ENCODE results near the gene NDUFV3.
"Not testable (repeated sequence)": the region's sequence is repeated elsewhere in the genome, so short reads cannot be mapped to it uniquely, and the experiment has no call there.

Gene NDUFV3
- 27.4 to 37.5 (median 31.6) reads per million in 3 experiments for total RNA-seq

DNA sequence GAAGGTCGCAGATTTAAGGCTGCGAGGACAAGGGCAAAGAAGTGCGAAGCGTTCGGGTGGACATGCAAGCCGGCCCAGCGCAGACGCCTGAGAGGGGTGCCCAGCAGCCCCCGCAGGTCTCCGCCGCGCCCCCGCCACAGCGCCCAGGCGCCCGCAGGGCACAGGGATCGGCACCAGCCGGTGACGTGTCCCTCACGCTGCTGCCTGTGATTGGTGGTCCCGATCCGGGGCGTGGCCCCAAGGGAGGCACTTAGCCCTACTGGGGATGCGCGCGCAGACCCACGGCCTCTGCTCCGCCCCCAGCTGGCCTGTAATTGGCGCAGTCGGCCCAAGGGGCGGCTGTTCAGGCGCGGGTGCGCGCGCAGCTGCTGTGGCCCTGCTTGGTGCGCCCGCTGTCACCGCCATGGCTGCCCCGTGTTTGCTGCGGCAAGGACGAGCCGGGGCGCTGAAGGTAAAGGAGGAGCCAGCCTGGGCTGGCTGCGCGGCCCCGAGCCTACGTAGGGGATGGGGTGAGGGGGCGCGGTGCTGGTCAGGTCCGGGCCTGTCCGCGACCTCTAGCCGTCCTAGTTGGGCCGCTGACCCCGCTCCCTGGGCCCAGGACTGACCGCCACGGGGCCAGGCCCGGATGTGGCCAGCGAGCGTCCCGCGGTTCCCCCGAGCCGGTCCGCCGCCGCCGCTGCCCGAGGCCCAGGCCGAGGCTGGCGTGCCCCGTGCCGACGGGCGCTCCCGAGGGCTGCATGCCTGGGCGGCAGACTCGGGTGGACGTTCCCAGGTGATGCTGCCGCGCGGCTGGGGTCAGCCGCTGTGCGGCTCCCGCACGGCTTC lies at the start of gene NDUFV3:
Gene NDUFV3, plus strand, starts transcription at position 379 of the 825 bp plus-strand sequence. Its CDS starts 25 bp downstream, at position 404.
- DNase-seq = peak; percentile 98

DNA sequence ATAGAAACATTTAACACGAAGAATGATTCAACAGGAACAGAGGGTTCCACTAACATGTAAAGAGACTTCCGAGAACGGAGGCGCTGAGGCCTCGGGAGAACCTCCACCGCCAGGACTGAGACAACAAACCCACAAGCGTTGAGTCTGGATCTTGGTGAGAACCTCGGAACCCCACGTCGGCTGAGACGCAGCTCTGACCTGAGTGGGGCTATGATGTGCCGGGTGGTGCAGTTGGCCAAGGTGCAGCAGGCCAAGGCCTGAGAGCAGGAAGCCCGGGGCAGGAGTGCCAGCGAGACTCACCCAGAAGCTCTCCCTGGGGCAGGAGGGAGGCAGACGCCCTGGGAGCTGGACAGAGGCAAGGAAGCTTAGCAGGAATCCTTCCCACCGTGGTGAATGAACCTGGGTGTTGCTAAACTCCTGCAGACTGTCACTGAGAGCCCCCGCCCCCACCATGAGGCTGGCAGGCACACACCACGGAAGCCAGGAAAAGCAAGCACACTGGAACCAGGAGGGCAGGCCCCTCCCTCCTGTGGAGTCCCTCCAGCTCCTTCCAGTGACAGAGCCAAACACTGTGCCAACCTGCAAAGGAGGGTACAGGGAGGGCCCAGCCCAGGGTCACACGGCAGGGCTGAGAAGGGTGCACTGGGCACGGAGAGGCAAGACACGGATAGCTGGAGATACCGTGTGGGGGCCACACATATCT lies 48.5 kb upstream of the NDUFV3 start:
- DNase-seq = no peak

DNA sequence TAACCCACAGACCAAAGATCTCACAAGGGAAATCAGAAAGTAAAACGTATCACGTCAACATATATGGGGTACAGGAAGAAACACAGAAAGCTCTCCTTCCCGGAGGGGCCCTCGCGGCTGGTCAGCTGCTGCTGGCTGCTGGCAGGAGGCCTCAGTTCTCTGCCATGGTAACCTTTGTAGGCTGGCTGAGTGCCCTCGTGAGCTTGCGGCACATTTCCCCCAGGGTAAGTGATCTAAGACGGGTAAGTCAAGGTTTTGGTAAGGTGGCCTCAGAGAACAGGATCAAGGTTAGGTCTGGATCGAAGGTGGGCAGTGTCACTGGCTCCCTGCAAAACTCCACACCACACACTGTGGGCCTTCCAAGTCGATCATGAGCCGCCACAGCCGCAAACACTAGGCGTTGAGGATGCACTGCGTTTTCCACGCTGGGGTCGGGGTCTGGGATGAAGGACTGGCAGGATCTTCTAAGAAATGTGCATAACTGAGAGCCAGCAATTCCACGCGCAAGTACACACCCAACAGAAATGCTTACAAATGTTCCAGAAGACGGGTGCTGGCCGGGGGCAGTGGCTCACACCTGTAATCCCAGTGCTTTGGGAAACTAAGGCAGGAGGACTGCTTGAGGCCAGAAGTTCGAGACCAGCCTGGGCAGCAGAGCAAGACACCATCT lies 47.7 kb upstream of the NDUFV3 start:
- DNase-seq = no peak

DNA sequence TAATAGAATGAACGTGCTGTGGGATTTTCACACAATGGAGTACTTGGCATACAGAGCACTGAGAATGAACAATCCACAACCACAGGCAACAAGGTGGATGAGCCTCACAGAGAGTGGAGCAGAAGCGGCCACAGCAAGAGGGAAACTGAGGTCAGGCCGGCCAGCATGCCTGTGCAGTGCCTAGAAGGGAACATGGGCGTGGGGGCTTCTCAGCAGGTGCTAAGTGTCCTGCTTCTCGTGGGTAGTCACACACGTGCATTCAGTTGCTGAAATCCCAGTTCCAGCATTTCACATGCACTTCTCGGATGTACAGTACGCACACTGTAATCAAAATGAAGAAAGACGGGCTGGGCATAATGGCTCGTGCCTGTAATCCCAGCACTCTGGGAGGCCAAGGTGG lies 46.9 kb upstream of the NDUFV3 start:
- DNase-seq = no peak

DNA sequence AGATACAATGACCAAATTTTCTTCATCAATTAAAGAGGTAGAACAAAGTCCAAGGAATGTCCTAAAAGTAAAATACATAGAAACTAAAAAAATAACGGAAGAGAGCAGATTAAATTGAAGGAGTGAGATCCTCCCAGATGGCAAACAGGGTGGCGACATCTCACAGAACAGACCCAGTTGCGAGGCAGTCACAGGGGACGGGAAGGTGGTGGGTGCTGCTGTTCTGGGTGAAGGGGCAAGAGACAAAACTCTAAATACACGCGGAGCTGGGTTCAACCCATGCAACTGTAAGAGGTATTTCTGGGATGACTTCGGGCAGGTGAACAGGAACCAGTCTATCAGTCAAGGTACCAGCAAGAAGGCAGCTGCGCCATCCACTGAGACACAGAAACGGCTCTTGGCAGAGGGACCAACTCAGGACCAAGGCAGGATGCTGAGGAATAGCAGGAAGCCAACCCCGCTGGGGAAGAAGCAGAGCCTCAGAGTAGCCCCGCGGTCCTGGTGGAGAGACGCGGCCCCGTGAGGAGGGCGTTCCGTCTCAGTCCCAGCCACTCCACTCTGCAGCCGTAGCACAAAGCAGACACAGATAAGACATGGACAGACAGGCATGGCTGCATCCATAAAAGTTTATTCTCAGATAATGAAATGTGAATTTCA lies 45.9 kb upstream of the NDUFV3 start:
- DNase-seq = no peak

DNA sequence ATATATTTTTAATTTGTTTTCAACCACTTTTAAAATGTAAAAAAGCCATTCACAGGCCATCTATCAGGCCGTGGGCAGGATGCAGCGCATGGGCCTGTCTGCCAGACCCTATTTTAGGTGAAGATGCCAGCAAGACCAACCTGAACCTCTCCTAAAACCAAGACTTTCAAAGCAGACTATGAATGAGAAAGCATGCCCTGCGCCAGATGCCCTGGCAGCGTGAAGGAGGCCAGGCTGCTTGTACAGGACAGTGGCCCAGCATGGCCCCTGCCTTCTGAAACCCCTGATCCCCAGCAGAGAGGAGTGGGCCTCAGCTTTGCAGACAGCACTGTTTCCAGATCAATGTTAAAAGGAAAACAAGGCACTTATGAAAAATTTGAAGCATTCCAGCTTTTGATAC lies 45.4 kb upstream of the NDUFV3 start:
- DNase-seq = no peak

DNA sequence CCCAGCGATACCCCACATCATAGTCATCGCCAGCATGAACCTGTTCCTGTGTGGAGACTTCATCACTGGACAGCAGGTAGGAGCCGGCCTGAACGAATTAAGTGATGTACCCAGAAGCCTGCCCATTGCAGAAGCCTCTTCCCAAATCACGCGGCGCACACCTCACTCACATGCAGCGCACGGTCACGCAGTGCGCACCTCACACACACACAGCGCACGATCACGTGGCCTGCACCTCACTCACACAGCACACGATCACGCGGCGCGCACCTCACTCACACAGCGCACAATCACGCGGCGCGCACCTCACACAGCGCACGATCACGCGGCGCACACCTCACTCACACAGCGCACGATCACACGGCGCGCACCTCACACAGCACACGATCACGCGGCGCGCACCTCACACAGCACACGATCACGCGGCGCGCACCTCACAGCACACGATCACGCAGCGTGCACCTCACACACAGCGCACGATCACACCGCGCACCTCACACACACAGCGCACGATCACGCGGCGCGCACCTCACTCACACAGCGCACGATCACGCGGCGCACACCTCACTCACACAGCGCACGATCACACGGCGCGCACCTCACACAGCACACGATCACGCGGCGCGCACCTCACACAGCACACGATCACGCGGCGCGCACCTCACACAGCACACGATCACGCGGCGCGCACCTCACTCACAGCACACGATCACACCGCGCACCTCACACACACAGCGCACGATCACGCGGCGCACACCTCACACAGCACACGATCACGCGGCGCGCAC lies 44.8 kb upstream of the NDUFV3 start:
- not testable (repeated sequence) for DNase-seq

DNA sequence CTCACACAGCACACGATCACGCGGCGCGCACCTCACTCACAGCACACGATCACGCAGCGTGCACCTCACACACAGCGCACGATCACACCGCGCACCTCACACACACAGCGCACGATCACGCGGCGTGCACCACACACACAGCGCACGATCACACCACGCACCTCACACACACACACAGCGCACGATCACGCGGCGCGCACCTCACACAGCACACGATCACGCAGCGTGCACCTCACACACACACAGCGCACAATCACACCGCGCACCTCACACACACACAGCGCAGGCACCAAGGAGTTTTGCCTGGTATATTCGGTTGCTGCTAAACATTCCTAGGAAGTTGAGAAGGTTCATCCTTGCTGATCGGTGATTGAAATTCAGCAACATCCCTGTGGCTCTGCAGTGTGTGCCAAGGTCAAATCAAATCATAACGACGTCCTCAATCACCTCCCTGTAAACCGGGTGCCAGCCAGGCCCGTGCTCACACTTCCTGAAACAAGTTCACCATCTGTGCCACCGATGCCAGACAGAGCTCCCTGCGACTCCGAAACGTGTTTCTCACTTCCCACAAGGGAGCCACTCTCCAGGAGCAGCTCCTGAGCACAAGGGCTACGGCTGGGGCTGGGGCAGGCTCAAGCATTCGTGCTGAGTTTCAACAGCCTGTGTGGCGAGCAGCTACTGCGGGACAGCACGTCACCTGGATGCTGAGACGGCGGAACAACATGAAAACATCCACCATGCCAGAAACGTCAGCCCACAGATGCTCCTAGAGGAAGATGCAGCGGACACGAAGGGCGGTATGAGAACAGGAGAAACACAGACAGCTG lies 44.0 kb upstream of the NDUFV3 start:
- no peak for DNase-seq

DNA sequence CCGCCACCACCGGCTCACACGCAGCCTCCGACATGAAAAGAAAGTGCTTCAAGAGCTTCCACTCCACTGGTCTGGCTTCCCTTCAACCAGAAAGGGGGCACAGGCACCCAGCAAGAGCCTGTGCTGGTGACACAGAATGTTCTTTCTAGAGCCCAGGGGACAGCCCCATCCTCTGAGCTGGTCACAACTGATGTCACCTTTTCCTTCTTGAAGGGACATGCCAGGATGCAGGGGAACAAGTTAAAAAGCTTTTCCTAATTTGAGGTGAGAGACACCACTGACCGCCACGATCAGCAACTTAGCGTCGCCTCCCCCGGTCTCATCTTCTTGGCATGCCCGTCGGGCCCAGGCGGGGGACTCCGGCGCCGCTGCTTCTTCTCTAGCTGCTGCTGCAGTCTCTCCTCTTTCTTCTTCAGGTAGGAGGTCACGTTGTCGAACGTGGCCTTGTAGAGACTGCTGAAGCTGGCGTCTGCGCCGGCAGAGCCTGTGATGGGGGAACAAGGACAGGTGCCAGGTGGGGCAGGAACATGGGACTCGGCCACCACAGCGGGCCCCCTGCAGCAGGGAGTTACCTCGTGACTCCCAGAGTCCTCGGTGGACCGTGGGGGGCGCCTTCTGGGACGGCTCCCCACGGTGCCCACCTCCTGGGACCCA lies 43.2 kb upstream of the NDUFV3 start:
- no peak for DNase-seq

DNA sequence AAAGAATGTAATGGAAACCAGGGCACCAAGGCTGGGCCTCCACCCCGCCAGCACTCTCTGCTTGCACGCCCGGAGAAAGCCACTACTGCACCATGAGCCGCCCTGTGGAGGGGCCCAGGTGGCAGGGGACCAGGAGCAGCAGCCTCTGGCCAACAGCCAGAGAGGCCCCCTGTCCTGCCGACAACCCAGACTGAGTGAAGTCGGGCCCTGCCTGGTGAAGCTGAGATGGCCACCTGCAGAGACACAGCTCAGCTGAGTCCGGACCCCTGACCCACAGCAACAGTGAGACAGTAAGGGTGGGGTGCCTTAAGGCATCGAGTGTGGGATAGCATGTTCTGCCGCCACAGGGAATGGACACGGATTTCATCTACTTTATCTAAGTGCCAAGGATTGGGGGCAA lies 42.6 kb upstream of the NDUFV3 start:
- no peak for DNase-seq

DNA sequence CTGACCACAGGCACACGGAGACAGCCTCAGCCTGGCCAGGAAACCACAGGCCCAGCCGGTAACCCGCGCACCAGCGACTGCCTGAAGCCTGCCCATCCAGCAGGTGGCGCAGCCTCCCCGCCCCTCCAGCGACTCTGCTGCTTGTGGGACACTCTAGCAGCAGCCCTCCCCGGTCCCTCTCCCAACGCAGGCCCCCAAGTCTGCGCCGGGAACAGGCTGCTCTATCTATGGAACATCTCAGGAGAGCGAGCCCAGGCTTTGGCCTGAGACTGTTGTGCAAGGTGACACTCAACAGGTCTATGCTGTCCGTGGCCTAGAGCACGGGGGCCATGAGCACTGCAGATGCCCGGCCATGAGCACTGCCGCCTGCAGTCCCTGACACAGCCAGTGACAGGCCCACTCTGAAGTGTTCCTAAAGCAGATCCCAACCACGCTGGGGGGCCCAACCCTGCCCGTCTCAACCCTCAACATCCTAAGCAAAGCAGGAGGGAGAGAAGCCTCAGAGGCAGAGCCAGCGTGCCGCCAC lies 42.2 kb upstream of the NDUFV3 start:
- no peak for DNase-seq

DNA sequence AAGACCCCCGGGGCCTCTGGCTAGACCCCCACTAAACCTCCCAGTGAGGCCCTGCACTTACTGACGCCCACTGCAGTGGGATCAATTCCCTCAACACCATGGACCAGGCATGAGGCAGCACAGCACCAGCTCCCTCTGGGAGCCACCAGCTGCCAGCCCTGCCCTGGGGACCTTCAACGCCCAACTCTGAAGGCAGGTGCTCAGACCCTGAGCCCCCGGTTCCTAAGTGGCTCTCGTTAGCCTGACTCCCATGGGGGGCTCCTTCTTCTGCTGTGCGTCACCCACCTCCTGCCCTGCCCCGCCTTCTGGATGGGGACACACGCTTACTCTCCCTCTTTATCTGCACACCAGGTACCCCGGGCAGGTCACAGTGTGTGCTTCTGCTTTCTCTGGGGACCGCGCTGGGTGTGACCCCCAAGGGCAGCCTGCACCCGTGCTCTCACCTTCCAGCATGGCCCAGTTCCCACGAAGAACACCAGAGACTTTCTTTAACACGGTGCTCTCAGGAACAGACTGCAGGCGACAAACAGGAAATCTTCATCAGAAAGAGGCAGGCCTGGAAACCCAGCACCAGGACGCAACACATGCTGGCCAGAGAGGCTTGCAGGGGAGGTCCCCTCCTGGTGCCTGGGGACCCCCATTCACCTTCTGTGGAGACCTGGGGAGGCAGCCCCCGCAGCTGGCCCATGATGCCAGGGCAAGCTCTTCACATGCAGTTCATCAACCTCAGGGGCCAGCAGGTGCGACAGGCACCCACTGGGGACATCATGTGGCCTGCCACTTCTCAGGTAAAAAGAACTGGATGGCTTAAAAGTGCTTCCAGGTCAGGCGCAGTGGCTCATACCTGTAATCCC lies 41.1 kb upstream of the NDUFV3 start:
- DNase-seq = no peak

DNA sequence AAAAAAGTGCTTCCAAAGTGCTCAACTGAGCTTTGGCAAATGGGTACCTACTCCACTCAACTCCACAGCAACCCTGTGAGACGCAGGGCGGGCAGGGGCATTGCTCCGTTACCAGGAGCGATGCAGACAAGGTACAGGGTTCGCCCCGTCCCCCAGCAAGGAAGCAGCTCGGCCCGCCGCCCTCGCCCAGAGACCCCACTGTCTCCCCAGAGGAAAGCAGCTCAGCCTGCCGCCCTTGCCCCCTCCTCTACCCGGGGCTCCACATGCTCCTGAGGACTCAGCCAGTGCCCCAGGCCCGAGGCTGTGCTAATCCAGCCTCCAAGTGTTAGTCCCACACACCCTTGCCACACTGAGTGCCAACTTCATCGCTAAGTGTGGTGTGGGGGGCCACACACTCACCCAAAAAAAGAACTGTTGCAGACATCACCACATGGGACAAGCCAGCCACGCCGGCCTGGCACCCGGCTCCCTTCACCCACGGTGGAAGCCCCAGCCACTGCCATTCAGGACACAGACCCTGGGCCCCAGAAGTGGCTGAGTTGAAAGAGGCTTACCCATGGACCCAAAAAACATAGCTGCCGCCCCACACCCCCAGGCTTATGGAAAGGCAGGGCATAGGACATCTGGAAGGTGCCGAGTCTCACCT lies 40.1 kb upstream of the NDUFV3 start:
- DNase-seq = no peak

DNA sequence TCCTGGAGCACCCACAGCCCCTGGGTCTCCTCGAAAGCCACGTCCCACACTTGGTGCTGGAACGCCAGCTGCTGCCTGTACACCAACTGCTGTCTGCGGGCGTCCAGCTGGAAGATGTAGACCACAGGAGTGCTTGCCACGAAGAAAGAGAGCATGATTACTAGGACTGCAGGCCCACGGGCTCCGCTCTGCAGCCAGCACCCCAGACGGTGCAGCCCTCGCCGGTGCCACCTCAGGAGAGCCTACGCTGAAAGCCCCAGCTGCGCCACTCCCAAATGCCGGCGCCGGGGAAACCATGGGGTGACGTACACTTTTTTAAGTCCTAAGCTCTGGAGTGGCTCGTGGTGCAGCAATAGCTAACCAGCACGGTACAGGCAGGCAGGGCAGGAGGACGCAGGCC lies 39.5 kb upstream of the NDUFV3 start:
- DNase-seq = no peak

DNA sequence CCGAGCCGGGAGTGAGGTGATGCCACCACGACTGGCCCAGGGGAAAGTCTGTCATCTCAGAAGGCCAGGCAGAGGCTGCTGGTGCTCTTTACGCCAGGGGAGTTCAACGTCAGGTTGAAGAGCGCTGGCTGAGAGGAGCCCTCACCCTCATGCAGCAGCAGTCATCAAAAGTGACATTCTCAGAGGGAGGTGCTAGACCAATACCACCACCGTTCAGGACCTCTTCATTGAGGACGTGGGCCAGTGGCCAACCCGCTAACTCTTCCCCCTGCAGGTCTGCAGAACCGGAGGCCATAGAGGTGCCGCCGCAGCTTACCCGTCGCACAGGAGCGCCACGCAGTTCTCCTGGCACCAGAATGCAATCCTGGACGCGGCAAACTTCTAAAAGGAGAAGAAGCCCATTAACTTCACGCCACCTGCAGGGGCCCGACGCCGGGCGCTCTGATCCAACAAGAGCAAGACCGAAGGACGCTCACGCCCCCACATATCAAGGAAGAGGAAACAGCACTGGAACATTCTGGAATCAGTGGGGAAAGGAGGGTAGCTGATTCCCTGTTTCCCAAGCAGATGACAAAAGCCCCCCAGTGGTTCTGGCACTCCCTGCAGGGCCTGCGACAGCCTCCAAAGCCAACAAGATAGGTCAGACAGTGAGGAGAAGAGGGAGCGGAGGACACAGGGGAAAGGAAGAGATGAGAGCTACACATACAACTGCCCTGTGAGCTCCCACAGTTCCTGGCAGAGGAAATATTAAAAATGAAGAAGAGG lies 38.7 kb upstream of the NDUFV3 start:
- no peak for DNase-seq

DNA sequence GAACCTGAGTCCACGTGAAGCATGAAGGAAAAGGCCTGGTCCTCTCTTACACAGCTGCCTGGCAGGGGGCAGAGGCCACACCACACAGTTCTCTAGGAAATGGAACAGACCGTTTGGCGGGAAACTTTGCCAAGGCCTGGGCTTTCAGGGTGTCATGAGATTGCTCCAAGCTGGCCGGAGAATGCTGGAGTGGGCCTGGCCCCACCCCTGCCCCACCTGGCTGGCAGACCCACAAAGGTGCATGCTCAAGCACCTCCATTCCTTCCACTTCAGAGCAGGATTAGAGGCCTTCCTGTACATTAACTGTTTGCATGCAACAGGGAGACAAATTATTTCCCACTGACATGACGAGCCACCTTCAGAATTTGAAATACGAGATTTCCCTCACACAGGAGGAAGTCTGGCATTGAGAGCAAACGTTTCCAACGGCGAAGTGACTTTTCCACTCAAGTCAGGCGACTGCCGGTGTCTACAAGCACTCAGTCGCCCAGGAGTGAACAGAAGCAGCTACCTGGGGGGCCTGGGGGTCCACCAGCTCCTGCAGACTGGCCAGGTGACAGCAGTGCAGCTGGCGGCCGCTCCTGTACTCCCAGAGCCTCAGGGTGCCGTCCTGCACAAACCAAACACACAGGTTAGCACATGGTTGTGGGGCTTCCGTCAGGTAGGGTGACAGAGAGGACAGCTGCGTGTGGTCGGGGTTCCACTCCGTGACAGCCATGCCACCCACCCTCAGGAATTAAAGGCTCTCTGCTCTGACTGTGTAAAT lies 37.8 kb upstream of the NDUFV3 start:
- DNase-seq = no peak

DNA sequence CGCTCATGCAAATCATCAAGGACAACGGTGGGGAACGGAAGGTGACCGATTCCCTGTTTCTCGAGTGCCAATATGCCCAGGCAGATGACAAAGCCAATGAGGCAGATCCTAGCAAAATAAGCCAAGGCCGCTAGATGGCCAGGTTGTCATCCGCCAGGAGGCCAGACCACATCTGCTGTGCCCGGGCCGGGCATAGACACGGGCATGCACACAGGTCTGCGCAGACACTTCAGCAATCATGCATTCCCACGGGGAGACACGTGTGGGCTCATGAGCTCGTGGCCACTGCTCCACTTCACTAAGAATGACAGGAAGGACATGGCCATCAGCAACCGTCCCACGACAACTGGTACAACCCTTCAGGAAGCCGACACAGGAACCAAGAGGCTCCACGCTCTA lies 37.2 kb upstream of the NDUFV3 start:
- no peak for DNase-seq

Measured in central memory CD4-positive, alpha-beta T cell (primary cell).